Thyroid gland (tissue), 4 donors: ENCODE measurements around the gene TMEM44.

Source experiments
- CTCF ChIP-seq, 6 experiments: fragments of 200-600 bp in 3 of 6; fragments of 450-650 bp in 3 of 6; sonication (generic) in 3 of 6; IDR thresholded peaks; one replicate each; pipeline ENCODE4 v1.5.1; 2016 to 2019; ENCODE audit warnings: antibody characterized with exemption in 6 of 6, mild to moderate bottlenecking in 2 of 6, inconsistent platforms in 1 of 6, moderate library complexity in 1 of 6
- POLR2A ChIP-seq, 2 donors: fragments of 450-650 bp; IDR thresholded peaks; one replicate each; pipeline ENCODE4 v1.6.1; 2017; ENCODE audit warnings: antibody characterized with exemption in 2 of 2, mild to moderate bottlenecking in 2 of 2, moderate library complexity in 1 of 2

DNA sequence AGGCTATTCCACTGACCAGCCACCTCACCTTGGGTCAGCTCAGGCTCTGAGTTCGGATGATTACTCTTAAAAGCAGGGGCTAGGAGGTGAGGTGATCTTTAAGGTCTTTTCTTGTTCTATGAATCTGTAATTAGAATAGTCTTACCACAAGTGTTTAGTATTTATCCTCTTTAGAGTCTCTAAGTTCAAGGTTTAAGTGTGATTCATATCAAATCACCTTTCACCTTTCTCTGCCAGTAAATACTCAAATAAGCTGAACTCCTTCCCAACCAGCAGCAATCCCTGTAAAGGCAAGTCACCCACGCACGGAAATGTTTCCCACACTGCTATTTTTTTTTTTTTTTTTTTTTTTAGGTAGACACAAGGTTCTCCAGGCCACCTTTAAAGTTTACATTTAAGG lies 14.5 kb upstream of the TMEM44 start:
- TF ChIP-seq CTCF (IDR thresholded peaks at IDR 0.05) (no peak), POLR2A (IDR thresholded peaks at IDR 0.05) (no peak)
